Measurements from ENCODE around the gene TBX3.

TBX3 gene

DNA sequence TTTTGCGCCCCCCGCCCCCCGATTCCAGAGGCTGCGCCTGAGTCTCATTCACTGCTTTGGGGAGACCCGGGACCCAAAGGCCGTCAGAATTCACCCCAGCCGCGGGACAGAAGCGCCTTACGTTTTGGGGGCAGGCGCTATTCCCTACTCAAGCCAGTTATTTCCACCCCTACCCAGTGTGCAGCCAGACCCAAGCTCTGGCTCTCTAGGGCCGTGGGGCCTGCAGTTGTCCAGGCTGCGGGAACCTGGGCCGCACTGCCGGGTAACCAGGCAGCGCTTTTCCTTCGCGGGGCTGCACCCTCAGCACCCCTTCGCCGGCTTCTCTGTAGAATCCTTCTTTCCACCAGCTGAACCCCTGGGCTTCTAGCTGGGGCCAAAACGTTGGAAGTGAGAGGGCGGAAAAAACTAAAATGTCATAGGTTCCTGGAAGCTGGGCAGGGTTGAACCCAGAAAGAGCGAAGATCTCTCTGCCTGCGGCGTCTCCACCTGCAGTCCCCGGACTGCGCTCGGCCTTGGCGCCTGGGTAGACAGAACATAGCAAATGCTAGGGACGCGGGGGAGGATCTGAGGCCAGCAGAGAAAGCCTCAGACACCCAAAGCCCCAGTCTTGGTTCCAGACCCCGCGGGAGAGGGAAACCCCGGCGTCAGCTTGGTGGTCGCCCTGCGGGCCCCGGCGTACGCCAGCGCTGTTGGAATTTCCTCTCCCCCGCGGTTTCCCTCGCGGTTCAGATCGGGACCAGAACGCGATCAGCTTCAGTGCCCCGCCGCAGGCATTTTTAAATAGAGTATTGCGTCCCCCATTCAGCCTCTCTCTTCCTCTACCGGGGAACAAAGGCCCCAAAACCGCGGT, 18.3 kb downstream of the TBX3 start:
- no peak for DNase-seq (ENCODE audit: low spot score)
- in situ Hi-C loops (cut with MboI; ENCODE audit: low pct_unique_long_range_greater_than_20kb, low sequenced_read_pairs, unreplicated experiment): loop anchor here (25.0 kb wide), 1 partner anchor 972 kb away; no protein-coding TSS in a partner anchor
- TF ChIP-seq, protein P1, sequence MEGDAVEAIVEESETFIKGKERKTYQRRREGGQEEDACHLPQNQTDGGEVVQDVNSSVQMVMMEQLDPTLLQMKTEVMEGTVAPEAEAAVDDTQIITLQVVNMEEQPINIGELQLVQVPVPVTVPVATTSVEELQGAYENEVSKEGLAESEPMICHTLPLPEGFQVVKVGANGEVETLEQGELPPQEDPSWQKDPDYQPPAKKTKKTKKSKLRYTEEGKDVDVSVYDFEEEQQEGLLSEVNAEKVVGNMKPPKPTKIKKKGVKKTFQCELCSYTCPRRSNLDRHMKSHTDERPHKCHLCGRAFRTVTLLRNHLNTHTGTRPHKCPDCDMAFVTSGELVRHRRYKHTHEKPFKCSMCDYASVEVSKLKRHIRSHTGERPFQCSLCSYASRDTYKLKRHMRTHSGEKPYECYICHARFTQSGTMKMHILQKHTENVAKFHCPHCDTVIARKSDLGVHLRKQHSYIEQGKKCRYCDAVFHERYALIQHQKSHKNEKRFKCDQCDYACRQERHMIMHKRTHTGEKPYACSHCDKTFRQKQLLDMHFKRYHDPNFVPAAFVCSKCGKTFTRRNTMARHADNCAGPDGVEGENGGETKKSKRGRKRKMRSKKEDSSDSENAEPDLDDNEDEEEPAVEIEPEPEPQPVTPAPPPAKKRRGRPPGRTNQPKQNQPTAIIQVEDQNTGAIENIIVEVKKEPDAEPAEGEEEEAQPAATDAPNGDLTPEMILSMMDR (IDR thresholded peaks at IDR 0.05; ENCODE audit: extremely low read depth, insufficient read depth, missing control alignments): no peak

- DNase-seq (ENCODE audit: low spot score): no peak
- TF ChIP-seq, protein P1 (IDR thresholded peaks at IDR 0.05; ENCODE audit: extremely low read depth, insufficient read depth, missing control alignments): no peak
- in situ Hi-C loops (cut with MboI; ENCODE audit: low pct_unique_long_range_greater_than_20kb, low sequenced_read_pairs, unreplicated experiment): loop anchor here (25.0 kb wide), 1 partner anchor 973 kb away; no protein-coding TSS in a partner anchor
Measured at GRCh38 chr12:114664651-114665320, 19.2 kb downstream of the TBX3 start.

DNA sequence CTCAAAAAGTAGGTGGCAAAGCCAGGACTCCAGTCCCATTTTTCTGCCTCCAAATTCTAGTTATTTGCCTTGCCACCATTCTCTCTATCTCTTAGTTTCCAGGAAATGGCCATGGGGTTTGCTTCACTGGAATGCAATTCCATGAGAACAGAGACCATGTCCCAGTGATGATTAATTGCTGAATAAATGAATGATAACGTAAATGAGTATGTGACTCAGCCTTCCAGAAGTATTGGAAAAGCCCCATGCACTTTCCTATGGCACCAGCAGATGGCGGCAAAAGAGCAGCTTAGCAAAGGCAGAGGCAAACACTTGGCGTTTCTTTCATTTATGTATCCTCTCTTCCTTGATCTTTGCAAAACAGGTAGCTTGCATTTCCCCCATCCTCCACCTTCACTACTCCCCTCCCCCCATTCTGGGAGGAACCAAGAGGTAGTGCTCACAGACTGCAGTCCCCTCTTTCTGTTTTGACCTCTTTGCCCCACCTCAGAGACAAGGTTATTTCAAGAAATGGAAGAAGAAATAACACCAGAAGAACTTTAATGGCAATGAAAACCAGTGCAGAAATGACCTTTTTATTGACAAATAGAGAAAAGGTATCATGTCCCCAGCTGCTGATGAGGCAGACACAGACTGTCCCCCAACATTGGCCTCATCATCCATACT, 21.3 kb downstream of the TBX3 start:
- TF ChIP-seq, protein P1 (IDR thresholded peaks at IDR 0.05; ENCODE audit: extremely low read depth, insufficient read depth, missing control alignments): peak; percentile 91
- peak; percentile 74 for DNase-seq (ENCODE audit: low spot score)

GRCh38 chr12:114661245-114661644, 22.7 kb downstream of the TBX3 start:
- DNase-seq (ENCODE audit: low spot score): no peak
- in situ Hi-C loops (cut with MboI; ENCODE audit: low pct_unique_long_range_greater_than_20kb, low sequenced_read_pairs, unreplicated experiment): loop anchor here (25.0 kb wide), 1 partner anchor 976 kb away; no protein-coding TSS in a partner anchor

More for the DNA sequence above, 21.3 kb downstream of the TBX3 start:
- in situ Hi-C loops (cut with MboI; ENCODE audit: low pct_unique_long_range_greater_than_20kb, low sequenced_read_pairs, unreplicated experiment): loop anchor here (25.0 kb wide), 1 partner anchor 975 kb away; no protein-coding TSS in a partner anchor

GRCh38 chr12:114659084-114659483, 24.9 kb downstream of the TBX3 start:
- TF ChIP-seq, protein P1 (IDR thresholded peaks at IDR 0.05; ENCODE audit: extremely low read depth, insufficient read depth, missing control alignments): no peak
- DNase-seq (ENCODE audit: low spot score): no peak
- in situ Hi-C loops (cut with MboI; ENCODE audit: low pct_unique_long_range_greater_than_20kb, low sequenced_read_pairs, unreplicated experiment): loop anchor here (25.0 kb wide), 1 partner anchor 978 kb away; no protein-coding TSS in a partner anchor

More at GRCh38 chr12:114661245-114661644, 22.7 kb downstream of the TBX3 start:
- TF ChIP-seq, protein P1 (IDR thresholded peaks at IDR 0.05; ENCODE audit: extremely low read depth, insufficient read depth, missing control alignments): no peak

DNA sequence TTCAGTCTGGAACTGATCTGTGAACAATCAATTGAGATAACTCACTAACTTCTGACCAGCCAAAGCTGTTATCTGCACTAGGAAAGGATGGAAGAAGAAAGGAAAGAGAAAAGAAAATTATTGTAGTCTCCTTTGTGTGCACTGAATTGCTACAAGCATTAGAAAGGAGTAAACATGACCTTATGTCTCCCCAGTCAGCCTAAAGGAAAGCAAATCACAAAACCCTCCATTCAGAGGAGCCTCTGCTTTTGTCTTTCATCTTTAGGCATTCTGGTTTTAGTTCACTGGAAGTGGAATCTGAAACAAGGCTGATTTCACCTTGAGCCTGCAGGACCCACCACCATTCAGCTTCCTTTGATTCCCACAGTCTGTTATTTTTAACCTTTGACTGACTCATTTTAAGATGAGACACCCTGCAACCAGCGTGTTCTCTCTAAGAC, 26.0 kb downstream of the TBX3 start:
- DNase-seq (ENCODE audit: low spot score): no peak
- TF ChIP-seq, protein P1 (IDR thresholded peaks at IDR 0.05; ENCODE audit: extremely low read depth, insufficient read depth, missing control alignments): no peak
- in situ Hi-C loops (cut with MboI; ENCODE audit: low pct_unique_long_range_greater_than_20kb, low sequenced_read_pairs, unreplicated experiment): loop anchor here (25.0 kb wide), 1 partner anchor 979 kb away; no protein-coding TSS in a partner anchor

All from GM13977 (cell line).